Brain microvascular endothelial cell (primary cell): ENCODE data around the gene AGBL4.

Experiments used
- DNase-seq: peaks from one replicate; pipeline ENCODE4 v3.0.0-alpha.2; 2020
- H3K27ac ChIP-seq: fragments of 250-450 bp; sonication (Bioruptor Pico); 2 replicates; pipeline ENCODE4 v1.5.1; 2020; ENCODE audit warnings: mild to moderate bottlenecking, moderate library complexity
- H3K27me3 ChIP-seq: fragments of 250-450 bp; sonication (Bioruptor Pico); replicated peaks from 2 replicates; pipeline ENCODE4 v1.5.1; 2020; ENCODE audit warnings: mild to moderate bottlenecking
- H3K36me3 ChIP-seq: fragments of 250-450 bp; sonication (Bioruptor Pico); replicated peaks from 2 replicates; pipeline ENCODE4 v1.5.1; 2020; ENCODE audit warnings: mild to moderate bottlenecking
- H3K4me3 ChIP-seq: 2 replicates; pipeline ENCODE4 v1.5.1; 2011; ENCODE audit warnings: low read depth, mild to moderate bottlenecking, control low read depth, low read length, moderate library complexity
- CTCF ChIP-seq: IDR thresholded peaks from 2 replicates; pipeline ENCODE4 v1.5.1; 2011; ENCODE audit warnings: low read depth, mild to moderate bottlenecking, moderate library complexity, low read length, control low read depth, inconsistent platforms; ENCODE audit errors: missing control alignments
- in situ Hi-C: cut with HindIII; loops from 2 replicates; pipeline ENCODE4 v1.10.0; 2017; ENCODE audit warnings: low sequenced_read_pairs, low pct_ligation_motif_present

The AGBL4 gene

GRCh38 chr1:48674641-48675040 lies 1349.1 kb downstream of the AGBL4 start:
- DNase-seq = peak; percentile 59
- Histone ChIP-seq H3K27ac (no peak overlapping the region), H3K36me3 (no peaks in the 10 kb centered on the region), H3K27me3 (no peaks in the 10 kb centered on the region), H3K4me3 (no peak overlapping the region)
- no peak for TF ChIP-seq CTCF
- in situ Hi-C loops = no loop called here

GRCh38 chr1:48673332-48674105 lies 1350.2 kb downstream of the AGBL4 start:
- in situ Hi-C loops = no loop called here
- Histone ChIP-seq H3K27ac (no peak overlapping the region), H3K27me3 (no peaks in the 10 kb centered on the region), H3K4me3 (no peak overlapping the region), H3K36me3 (no peaks in the 10 kb centered on the region)
- DNase-seq = no peak
- peak; percentile 41 for TF ChIP-seq CTCF

GRCh38 chr1:48671578-48671977 lies 1352.2 kb downstream of the AGBL4 start:
- no peak for TF ChIP-seq CTCF
- Histone ChIP-seq H3K27me3 (no peaks in the 10 kb centered on the region), H3K36me3 (no peaks in the 10 kb centered on the region), H3K4me3 (no peak overlapping the region), H3K27ac (no peak overlapping the region)
- no peak for DNase-seq
- in situ Hi-C loops = no loop called here

- in situ Hi-C loops = no loop called here
These were observed 1353.3 kb downstream of the AGBL4 start for GRCh38 chr1:48670234-48671020.

GRCh38 chr1:48668339-48668738 lies 1355.4 kb downstream of the AGBL4 start:
- H3K27me3 ChIP-seq = no peaks in the 10 kb centered on the region
- no peak overlapping the region for H3K4me3 ChIP-seq
- DNase-seq = no peak
- no peaks in the 10 kb centered on the region for H3K36me3 ChIP-seq
- in situ Hi-C loops = no loop called here
- no peak for TF ChIP-seq CTCF
- H3K27ac ChIP-seq = no peak overlapping the region

More at GRCh38 chr1:48670234-48671020, 1353.3 kb downstream of the AGBL4 start:
- H3K27ac ChIP-seq = no peak overlapping the region
- no peak for TF ChIP-seq CTCF
- DNase-seq = no peak
- H3K4me3 ChIP-seq = no peak overlapping the region
- H3K36me3 ChIP-seq = no peaks in the 10 kb centered on the region
- H3K27me3 ChIP-seq = no peaks in the 10 kb centered on the region
